Heart left ventricle (tissue), 16 donors: Measurements from ENCODE around the gene LRRC40. TPM values are rescaled to one million over a fixed set of nuclear protein-coding genes. Genes with fewer than 3 reads are reported as not detected.

Experiments
- ATAC-seq, 4 donors: fragments of 200-7000 bp; cut with Tn5 transposase; one replicate each; pipeline ENCODE4 v1.9.1; 2020 to 2022; ENCODE audit warnings: moderate library complexity in 4 of 4, mild to moderate bottlenecking in 3 of 4, moderate number of reproducible peaks in 1 of 4
- DNase-seq, 5 donors: peaks; one replicate each; pipeline ENCODE4 v3.0.0-alpha.2; 2020
- H3K27ac ChIP-seq, 12 donors: fragments of 200-600 bp; sonication (generic) in 4 of 12; one replicate each; pipeline versions ENCODE4 v1.5.0 to v1.8.0; 2016 to 2022; ENCODE audit warnings: mild to moderate bottlenecking in 2 of 12
- H3K27me3 ChIP-seq, 9 donors: fragments of 200-600 bp; sonication (generic) in 2 of 9; one replicate each; pipeline versions ENCODE4 v1.5.1 to v1.8.0; 2016 to 2022; ENCODE audit warnings: mild to moderate bottlenecking in 3 of 9
- H3K36me3 ChIP-seq, 9 donors: fragments of 200-600 bp; sonication (generic) in 2 of 9; one replicate each; pipeline versions ENCODE4 v1.5.0 to v1.8.0; 2018 to 2022; ENCODE audit warnings: mild to moderate bottlenecking in 2 of 9
- H3K4me1 ChIP-seq, 12 donors: fragments of 200-600 bp; sonication (generic) in 4 of 12; one replicate each; pipeline versions ENCODE4 v1.5.0 to v1.8.0; 2016 to 2022; ENCODE audit warnings: mild to moderate bottlenecking in 3 of 12
- H3K4me3 ChIP-seq, 12 donors: fragments of 200-600 bp; sonication (generic) in 4 of 12; one replicate each; pipeline versions ENCODE4 v1.5.0 to v1.8.0; 2017 to 2022; ENCODE audit warnings: mild to moderate bottlenecking in 9 of 12, moderate library complexity in 4 of 12
- H3K9me3 ChIP-seq, 12 donors: fragments of 200-600 bp; sonication (generic) in 4 of 12; one replicate each; pipeline versions ENCODE4 v1.5.0 to v1.8.0; 2016 to 2022; ENCODE audit warnings: mild to moderate bottlenecking in 1 of 12
- POLR2A ChIP-seq, 2 donors: fragments of 450-650 bp; IDR thresholded peaks; one replicate each; pipeline ENCODE4 v1.6.1; 2017; ENCODE audit warnings: antibody characterized with exemption in 2 of 2, mild to moderate bottlenecking in 2 of 2, moderate library complexity in 2 of 2
- WGBS, 4 donors: extraction: QIAGEN DNeasy Blood & Tissue Kit in 2 of 4; methylation state at CpG; one replicate each; pipeline versions ENCODE4 v1.1.5 to v1.1.7; 2013 to 2018; 5-methylcytosine and 5-hydroxymethylcytosine counted together
- intact Hi-C, 10 donors: fragments of 100-400 bp; cut with DNase I; formaldehyde crosslinking; loops; one replicate each; pipeline versions ENCODE4 v1.11.1 to v1.14.2; 2022
- polyA plus RNA-seq, 2 donors: library from polyadenylated mRNA; stranded (reverse); fragments of 200-250 nt; gene quantifications; one replicate each; pipeline ENCODE4 v1.2.3, GENCODE V29; 2013
- total RNA-seq, 9 donors: library from RNA; depleted of rRNA in 2 of 9; stranded (reverse); fragments of >200 nt in 2 of 9; fragmentation: NEBNext Ultra II Directional in 3 of 9; extraction: Animal tissue kit (Norgen Biotek cat#: 25700) in 3 of 9; gene quantifications; one replicate each; pipeline versions ENCODE4 v1.1.0 to v1.2.4, GENCODE V29; 2016 to 2023
- TF ChIP-seq, protein P1 (sequence below), 12 donors: fragments of 200-600 bp; sonication (generic) in 4 of 12; IDR thresholded peaks; one replicate each; pipeline versions ENCODE4 v1.5.0 to v1.8.0; 2018 to 2022; ENCODE audit warnings: antibody characterized with exemption in 12 of 12, mild to moderate bottlenecking in 5 of 12
- donor health status: ischemic (EF 13 %, LVEDD 7.1; RV severe dilation, severe dysfunction).
- donor health status: healthy with polysubstance abuse.
- donor health status: DM: no; HTN: yes; CAD: no.
- donor health status: DM: no; HTN: no; CAD: no.
- donor health status: ischemic (EF 25% LVEDD 6.9; RV normal size, moderate dysfunction).
- donor health status: ischemic (EF 25% LVEDD 5.7; RV mildly dilated, moderate dysfunction).
- donor health status: healthy.
- donor health status: DM: yes; HTN: yes; CAD: no.
- donor health status: ischemic (EF 35%, LVEDD 5.7; RV mildly dilated, moderate dysfunction).
- donor health status: nonischemic (EF 11% LVEDD 7.7; RV severe dilation, severe dysfunction).
- donor health status: DM: yes; HTN: yes; CAD: no.
- donor health status: PGD.
- donor health status: ischemic (EF 29% LVEDD 5.4; RV normal size, mild dysfunction).
- donor health status: nonischemic (EF 23%, LVEDD 6.1; RV moderate dilation, normal function).

The LRRC40 gene
- total and polyA plus RNA-seq, 11 donors: 6.7 to 13.0 (median 10.9) TPM

GRCh38 chr1:70115315-70115714, 90.1 kb downstream of the LRRC40 start:
- Histone ChIP-seq H3K36me3 (no peaks in the 10 kb centered on the region), H3K9me3 (no peaks in the 10 kb centered on the region), H3K4me1 (no peaks in the 10 kb centered on the region), H3K4me3 (no peak overlapping the region), H3K27ac (no peak overlapping the region), H3K27me3 (no peaks in the 10 kb centered on the region)
- DNase-seq (no peak), ATAC-seq (no peak)
- WGBS, 4 donors: 88 to 92% (median 89%) methylated on average over 3 of the region's 3 CpGs
- intact Hi-C loops: no loop called here
- TF ChIP-seq, protein P1, sequence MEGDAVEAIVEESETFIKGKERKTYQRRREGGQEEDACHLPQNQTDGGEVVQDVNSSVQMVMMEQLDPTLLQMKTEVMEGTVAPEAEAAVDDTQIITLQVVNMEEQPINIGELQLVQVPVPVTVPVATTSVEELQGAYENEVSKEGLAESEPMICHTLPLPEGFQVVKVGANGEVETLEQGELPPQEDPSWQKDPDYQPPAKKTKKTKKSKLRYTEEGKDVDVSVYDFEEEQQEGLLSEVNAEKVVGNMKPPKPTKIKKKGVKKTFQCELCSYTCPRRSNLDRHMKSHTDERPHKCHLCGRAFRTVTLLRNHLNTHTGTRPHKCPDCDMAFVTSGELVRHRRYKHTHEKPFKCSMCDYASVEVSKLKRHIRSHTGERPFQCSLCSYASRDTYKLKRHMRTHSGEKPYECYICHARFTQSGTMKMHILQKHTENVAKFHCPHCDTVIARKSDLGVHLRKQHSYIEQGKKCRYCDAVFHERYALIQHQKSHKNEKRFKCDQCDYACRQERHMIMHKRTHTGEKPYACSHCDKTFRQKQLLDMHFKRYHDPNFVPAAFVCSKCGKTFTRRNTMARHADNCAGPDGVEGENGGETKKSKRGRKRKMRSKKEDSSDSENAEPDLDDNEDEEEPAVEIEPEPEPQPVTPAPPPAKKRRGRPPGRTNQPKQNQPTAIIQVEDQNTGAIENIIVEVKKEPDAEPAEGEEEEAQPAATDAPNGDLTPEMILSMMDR (IDR thresholded peaks at IDR 0.05): no peak
- no peak for TF ChIP-seq POLR2A (IDR thresholded peaks at IDR 0.05)

DNA sequence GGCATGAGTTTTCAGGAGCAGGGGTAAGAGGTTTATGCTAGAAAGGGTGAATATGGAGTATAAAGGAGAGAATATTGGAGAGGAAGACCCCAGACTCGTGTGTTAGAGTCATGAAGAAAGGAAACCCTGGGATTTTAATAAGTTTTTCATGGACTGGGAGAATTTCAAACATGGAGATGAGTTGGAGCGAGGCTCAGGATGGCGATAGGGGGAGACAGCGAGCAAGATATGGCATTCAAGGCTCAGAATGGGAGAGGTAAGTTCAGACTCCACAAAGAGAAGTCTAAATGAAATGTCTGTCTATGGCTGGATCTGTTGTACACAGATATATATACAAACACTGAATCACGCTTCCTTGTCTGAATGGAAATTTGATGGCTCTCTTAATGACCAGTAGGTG, 92.5 kb downstream of the LRRC40 start:
- WGBS, 4 donors: 67 to 89% (median 83%) methylated on average over 5 of the region's 5 CpGs
- intact Hi-C loops: no loop called here

DNA sequence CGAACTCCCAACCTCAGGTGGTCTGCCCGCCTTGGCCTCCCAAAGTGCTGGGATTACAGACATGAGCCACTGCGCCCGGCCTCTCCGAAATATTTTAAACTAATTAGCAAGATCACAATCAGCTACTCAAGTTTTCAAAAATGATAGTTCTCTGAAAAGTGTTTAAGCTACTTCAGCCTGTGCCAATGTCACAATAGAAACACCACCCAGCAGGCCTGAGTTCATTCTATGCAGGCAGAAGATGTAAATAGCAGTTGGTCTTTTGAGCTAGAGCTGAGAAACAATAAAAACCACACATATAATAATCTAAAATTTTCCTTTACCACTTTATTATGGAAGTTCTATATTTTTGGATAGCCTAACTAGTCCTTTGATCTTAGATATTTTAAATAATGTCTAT, 96.1 kb downstream of the LRRC40 start:
- no peaks in the 10 kb centered on the region for H3K9me3 ChIP-seq
- TF ChIP-seq, protein P1 (IDR thresholded peaks at IDR 0.05): no peak
- no peak for TF ChIP-seq POLR2A (IDR thresholded peaks at IDR 0.05)
- no peak for ATAC-seq
- H3K4me3 ChIP-seq: no peak overlapping the region
- WGBS, 4 donors: 85 to 92% (median 89%) methylated on average over 5 of the region's 5 CpGs
- H3K36me3 ChIP-seq: no peaks in the 10 kb centered on the region
- H3K27ac ChIP-seq: no peak overlapping the region
- no peaks in the 10 kb centered on the region for H3K27me3 ChIP-seq
- no peaks in the 10 kb centered on the region for H3K4me1 ChIP-seq
- DNase-seq: no peak
- intact Hi-C loops: no loop called here

More for the DNA sequence above, 92.5 kb downstream of the LRRC40 start:
- no peak overlapping the region for H3K27ac ChIP-seq
- DNase-seq (no peak), ATAC-seq (no peak)
- H3K4me3 ChIP-seq: no peak overlapping the region
- no peaks in the 10 kb centered on the region for H3K4me1 ChIP-seq
- H3K27me3 ChIP-seq: no peaks in the 10 kb centered on the region
- H3K36me3 ChIP-seq: no peaks in the 10 kb centered on the region
- H3K9me3 ChIP-seq: no peaks in the 10 kb centered on the region
- TF ChIP-seq POLR2A (IDR thresholded peaks at IDR 0.05): no peak
- TF ChIP-seq, protein P1 (IDR thresholded peaks at IDR 0.05): no peak

DNA sequence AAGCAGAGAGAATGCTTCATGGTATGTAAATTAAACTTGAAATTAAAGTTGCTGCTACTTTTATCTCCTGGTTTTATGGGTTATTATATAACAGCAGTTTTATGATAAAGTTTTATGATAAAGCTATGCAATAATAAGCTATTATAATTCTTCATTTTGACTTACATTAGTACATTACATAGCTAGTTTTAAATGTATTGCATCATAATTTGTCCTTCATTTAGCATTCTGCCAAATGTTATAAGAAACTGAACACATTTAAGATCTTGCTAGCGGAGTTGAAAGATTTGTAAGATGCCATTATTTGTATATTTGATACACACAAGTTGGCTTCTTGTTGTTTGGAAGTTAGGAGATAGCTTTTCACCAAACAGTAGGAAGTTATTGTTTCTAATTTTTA, 101.6 kb downstream of the LRRC40 start:
- H3K4me1 ChIP-seq: no peaks in the 10 kb centered on the region
- H3K9me3 ChIP-seq: no peaks in the 10 kb centered on the region
- H3K4me3 ChIP-seq: no peak overlapping the region
- ATAC-seq (no peak), DNase-seq (no peak)
- intact Hi-C loops: no loop called here
- no peaks in the 10 kb centered on the region for H3K27me3 ChIP-seq
- TF ChIP-seq POLR2A (IDR thresholded peaks at IDR 0.05): no peak
- TF ChIP-seq, protein P1 (IDR thresholded peaks at IDR 0.05): no peak
- H3K27ac ChIP-seq: no peak overlapping the region
- WGBS, 4 donors: 81 to 89% (median 86%) methylated on average over 1 of the region's 1 CpG
- H3K36me3 ChIP-seq: no peaks in the 10 kb centered on the region
